Cerebellar nuclear complex (tissue), 1 donor: Measurements from ENCODE around the gene AHRR.

Experiments
- DNase-seq, 2 experiments: peaks; one replicate each; lab custom pipeline; 2025; lab: John Stamatoyannopoulos, UW

Gene AHRR

DNA sequence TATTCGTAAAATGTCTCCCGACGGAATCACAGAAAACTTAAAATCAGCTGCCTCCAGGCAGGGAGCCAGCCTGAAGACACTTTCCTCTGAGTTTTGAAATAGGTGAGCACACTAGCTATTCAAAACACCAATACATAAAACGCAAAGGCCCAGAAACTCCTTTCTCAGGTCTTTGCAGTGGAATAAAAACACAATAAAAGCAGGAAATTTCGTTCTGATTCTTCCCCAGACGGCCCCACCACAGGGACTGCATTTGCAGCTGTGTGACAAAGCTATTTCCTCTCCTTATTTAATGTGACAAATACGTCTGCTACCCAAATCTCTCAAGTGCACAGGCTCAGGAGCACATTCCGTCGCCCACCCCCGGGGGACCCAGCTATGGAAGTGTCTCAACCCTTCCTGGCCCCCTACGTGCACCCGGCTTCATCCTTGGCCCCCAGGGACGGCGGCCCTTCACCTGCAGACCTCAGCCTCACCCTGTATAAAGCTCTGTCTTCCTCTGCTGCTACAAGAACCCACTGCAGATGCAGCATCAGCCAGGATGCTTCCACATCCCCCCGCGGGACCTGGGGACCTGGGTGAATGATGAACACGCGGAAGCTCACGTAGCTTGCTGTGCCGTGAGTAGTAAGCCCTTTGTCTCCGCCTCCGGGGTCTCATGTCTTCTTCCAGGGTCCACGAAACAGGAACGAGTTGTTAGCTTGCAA, 24.9 kb downstream of the AHRR start:
- DNase-seq, result no peak

DNA sequence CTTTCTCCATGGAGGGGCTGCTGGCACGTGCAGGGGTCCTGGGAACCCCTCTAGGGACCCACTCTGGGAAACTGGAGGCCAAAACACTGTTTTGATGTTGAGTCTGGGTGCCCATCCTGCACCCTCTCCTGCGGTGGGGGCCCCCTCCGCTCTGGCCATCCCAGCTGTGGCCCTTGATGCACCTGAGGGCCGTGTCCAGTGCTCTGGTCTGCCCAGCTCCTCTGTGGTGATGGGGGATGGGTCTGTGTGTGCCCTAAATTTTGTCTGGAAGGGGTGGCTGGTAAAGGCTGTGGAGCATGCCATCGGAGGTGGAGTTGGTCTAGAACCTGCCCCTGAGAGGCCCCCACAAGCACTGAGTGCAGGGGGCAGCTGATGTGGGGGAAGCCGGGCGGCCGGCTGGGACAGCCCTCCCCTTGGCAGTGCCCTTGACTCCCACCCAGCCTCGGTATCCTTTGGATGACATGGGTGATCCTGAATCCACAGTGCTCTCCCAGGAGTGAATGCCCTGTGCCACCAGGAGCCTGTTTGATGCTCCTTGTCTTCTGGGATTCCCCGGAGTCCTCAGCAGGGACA, 26.3 kb downstream of the AHRR start:
- no peak for DNase-seq

DNA sequence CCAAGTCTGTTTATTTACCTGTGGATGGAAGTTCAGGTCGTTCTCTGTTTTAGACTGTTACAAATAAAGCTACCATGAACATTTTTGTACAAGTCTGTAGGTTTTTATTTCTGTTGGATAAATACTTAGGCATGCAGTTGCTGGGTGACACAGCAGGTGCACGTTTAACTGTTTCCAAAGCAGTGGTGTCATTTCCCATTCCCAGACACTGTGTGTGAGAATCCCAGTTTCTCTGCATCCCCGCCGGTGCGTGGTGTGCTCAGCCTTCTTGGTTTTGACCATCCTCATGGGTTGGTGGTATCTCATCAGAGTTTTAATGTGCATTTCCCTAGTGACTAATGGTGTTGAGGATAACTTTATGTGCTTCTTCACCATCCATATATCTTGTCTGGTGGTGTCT, 27.2 kb downstream of the AHRR start:
- DNase-seq, result no peak

DNA sequence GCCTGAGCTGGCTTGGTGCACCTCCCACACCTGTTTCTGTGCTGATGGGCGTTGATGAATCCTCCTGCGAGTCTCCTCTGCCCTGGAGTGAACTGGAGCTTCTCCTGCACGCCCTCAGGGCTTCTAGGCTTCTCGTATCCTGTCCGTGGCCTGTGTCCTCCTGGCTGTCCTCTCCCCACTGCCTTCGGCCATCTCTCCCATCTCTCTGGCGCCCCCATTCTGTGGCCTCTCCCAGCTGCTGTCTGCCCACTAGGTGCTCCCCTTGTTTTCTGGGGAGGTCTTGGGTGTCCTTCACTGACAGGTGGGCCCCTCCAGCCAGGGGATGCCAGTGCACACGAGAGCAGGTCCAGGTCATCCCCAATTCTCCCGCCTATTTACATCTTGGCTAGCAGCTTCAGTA, 28.8 kb downstream of the AHRR start:
- no peak for DNase-seq

DNA sequence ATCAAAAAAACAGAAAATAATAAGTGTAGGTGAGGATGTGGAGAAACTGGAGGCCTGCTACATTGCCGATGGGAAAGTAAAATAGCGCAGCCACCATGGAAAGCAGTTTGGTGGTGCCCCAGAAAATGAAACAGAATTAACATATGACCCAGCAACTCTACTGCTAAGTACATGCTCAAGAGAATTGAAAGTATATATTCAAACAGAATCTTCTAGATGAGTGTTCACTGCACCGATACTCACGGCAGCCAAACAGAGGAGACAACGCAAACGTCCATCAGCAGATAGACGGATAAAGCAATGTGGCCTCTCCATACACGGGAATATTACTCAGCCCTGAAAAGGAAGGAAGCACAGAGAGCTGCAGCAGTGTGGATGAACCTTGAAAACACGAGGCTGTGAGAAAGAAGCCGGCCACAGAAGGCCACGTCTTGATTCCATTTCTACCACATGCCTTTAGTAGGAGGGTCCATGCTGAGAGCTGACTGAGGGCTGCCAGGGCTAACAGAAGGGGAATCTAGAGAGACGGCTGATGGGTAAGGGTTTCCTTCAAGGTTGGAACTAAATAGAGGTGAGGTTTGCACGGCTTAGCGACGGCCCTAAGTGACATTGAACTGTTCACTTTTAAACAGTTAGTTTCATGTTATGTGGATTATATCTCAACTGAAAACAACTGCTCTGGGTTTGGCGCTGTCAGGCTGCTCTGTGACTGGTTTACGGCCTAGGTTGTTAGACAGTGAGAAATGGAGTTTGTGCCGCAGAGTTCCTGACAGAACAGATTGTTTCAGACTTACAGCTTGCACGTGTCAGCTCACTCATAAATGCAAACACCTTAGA, 29.8 kb downstream of the AHRR start:
- DNase-seq, result no peak

DNA sequence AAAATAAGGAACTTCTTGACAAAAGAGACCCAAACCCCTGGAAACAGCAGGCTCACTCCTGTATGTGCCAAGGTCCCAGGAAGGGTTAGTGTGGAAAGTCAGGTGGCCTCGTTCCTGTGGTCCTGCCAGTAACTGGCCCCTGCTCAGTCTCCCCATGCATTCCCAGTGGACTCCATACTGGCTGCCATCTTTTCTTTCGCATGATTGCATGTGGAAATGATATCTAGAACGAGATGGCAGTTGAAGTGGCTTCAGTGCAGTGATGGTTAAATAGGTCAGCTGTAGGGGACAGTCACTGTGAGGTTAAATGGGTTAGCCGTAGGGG, 30.4 kb downstream of the AHRR start:
- DNase-seq, result no peak

DNA sequence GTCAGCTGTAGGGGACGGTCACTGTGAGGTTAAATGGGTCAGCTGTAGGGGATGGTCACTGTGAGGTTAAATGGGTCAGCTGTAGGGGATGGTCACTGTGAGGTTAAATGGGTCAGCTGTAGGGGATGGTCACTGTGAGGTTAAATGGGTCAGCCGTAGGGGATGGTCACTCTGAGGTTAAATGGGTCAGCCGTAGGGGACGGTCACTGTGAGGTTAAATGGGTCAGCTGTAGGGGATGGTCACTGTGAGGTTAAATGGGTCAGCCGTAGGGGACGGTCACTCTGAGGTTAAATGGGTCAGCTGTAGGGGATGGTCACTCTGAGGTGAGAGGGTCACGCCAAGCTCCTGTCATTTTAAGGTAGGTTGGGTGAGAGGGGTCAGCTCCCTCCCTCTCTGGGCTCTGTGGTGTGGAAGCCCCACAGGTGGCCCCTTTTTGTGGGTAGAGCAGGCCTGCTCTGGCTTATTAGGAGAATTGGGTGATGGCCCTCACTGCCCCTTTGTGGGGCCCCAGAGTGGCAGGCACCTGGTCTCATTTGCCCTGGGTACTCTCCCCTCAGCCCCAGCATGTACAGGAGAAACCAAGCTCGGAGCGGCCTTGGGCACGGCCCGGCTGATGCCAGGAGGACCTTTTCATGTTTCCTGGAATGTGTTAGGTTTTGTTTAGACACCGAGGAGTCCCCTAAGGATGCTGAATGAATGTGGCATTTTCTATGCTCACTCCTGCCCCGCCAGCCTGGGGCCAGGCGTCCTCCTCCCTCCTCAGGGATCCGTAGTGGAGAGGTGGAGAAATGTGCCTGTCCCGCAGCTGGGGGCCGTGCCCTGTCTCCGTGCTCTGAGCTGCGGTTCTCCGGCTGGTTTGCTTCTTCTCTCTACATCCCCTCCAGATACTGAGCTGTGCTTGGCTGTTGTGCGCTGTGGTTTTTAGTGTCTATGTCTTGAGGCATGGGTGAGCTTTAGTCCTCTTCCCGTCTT, 31.4 kb downstream of the AHRR start:
- no peak for DNase-seq

DNA sequence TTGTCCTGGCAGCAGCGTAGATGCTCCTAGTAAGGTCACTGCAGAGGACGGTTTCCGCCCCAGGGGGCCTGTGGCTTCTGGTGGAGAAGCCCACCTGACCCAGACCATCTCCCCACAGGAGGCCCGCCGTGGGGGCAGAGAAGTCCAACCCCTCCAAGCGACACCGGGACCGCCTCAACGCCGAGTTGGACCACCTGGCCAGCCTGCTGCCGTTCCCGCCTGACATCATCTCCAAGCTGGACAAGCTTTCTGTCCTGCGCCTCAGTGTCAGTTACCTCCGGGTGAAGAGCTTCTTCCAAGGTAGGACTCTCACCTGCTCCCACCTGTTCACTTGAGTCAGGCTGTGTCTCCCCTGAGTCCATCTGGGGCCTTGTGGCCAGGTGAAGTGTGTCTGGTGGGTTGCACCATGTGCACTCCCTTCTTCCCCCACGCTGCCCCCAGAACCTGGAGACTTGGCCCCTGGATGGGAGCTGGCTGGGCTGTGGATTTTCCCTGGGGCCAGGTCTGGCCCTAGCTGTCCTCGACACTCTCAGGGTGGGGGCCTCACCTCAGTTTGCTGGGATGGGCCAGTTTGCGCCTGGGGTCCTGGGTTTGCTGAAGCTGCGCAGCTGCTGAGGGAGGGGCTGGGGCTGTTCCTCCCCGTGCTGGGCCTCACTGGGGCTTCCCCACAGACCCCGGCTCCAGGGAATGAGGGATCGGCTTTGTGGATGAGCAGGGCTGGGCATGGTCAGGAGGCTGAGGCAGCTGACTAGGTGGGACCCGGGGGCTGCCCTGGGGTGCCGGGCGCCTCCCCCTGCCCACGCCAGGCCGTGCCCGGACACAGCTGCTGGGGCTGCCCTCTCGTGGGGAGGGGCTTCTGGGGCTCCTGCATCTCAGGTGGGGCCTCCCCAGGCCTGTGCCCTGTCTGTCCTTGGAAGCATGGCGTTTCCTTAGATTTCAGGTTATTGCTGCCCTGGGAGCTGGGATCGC, 32.4 kb downstream of the AHRR start:
- DNase-seq, result no peak

DNA sequence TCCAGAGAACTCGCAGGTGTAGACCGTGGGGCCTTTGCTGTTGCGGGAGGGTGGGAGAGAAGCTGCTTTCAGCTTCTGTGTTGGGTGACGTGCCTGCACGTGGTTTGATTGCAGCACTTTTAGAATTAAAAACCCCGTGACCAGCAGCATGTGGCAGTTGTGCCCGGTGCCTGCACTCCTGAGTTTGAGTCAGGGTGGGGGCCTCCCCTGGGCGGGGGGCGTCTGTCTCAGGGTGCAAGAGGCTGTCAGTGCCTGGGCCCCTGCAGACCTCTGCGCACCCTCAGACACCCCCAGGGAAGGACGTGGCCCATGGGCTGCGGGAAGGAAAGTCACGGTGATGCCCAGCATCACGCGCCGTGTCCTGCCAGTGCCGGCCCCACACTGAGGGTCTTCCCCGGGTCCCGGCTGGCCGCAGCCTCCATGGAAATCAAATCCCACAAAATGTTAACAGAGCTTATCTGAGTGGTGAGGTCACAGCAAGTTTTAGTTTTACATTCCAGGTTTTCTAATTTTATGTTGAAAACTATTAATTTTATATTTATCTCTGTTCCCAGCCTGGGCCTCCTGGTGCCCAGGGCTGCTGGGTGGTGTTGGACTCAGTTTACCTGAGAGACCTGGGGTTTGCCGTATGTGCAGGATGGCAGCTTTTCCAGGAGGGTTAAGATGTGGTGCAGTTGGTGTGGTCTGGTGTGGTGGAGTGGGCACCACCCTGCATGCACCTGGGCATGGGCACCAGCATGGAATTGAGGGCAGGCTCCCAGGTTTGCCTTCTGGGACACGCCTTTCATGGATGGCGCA, 33.3 kb downstream of the AHRR start:
- DNase-seq, result no peak

DNA sequence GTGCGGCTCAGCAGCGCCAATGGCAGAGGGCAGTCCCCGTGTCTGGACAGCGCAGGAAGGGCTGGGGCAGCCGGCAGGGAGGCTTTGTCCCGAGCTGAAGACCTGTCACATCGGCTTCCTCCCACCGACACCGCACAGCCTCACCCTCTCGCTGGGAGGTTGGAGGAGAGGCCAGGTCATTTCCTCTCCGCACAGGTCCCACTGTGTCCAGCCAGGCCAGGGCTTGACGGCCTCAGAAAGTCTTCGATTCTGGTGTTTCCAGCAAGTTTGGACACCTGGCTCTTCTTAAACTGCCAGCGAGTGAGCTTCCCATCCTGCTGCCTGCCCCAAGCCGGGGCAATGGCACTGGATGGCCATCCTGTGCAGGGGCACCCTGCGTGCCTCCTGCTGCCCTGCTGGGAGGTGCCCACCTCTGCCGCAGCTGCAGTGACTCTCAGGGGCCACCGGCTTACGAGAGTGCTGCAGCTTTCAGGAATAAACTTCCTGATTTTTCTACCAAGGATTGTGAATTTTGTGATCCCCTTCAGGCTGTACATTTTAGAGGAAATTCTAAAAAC, 33.9 kb downstream of the AHRR start:
- DNase-seq, result no peak

DNA sequence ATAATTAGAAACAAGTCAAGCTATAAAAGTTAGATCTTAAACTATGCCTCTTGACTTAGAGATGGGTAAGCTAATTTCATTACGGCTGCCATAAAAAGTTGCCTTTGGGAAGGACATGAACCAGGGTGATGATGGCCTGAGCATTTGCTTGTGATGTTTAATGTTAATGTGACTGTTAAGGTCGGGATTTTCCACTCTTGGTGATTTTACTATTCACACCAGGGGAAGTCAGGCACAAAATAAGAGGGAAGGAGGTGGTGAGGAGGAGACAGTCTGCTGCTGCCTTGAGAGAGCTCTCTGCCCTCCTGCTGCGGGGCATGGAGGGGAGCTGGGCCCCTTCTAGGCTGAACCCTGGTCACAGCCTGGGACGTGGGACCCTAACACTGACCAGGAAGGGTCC, 34.4 kb downstream of the AHRR start:
- no peak for DNase-seq

DNA sequence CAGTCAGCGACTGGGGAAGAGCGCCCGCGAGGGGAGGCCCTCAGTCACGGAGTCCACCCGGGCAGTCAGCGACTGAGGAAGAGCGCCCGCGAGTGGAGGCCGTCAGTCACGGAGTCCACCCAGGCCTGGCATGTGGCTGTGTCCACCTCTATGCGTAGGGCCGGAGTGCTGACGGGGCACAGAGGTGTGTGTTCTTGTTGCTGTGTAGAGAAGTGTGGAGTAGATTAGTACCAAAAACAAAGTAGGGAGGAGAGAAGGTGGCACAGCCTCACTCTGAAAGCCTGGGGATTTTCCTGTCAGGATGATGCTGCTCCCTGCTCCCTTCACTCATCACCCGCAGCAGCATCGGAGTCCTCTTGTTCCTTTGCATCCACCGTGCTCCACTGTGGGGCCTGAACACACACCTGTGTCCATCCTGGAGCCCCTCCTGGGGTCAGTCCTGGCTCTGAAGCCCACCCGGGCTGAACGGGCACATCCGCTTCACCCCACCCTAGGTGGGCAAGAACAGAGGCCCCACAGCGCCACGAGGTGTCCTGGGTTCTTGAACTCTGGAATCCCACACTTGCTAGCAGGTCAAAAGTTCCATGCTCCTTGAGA, 37.9 kb downstream of the AHRR start:
- DNase-seq, result no peak

DNA sequence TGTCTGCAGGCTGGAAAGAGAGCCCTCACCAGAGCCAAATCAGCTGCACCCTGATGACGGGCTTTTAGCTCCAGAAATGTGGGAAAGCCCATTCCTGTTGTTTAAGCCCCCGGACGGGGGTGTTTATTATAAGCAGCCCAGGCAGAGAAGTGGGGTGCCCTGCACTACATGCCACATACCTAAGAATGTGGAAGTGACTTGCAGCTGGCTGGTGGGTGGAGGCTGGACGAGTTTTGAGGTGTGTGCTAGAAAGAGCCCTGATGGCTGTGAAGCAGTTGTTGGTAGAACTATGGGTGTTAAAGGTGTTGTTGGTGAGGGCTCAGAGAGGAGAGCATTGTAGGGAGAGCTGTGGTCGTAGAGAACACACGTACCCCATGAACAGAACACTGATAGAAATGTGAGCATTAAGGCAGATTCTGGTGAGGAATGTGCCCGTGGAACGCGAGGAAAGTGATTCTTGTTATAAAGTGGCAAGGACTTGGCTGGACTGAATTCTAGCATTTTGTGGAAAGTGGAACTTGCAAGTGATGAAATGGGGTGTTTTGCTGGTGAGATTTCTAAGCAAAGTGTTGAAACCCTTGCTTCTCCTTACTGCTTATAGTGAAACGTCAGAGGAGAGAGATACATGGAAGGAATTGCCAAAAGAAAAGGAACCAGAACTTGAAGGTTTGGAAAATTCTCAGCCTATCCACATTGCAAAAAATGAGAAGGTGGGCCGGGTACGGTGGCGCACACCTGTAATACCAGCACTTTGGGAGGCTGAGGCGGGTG, 38.9 kb downstream of the AHRR start:
- no peak for DNase-seq

DNA sequence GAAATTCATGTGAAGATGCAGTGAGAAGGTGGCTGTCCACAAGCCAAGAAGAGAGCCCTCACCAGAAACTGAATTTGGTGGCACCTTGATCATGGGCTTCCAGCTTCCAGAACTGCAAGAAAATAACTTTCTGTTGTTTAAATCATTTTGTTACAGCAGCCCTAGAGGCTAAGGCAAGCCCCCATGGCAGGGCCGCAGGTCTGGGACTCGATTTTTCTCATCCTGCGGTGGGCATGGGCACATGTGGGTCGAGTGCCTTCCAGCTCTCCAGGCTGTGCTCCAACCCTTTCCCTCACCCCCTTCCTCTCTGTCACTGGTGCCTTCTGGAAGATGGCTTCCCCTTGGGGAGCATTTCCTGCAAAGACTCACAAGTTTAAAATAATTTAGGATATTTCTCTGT, 40.7 kb downstream of the AHRR start:
- DNase-seq, result no peak

DNA sequence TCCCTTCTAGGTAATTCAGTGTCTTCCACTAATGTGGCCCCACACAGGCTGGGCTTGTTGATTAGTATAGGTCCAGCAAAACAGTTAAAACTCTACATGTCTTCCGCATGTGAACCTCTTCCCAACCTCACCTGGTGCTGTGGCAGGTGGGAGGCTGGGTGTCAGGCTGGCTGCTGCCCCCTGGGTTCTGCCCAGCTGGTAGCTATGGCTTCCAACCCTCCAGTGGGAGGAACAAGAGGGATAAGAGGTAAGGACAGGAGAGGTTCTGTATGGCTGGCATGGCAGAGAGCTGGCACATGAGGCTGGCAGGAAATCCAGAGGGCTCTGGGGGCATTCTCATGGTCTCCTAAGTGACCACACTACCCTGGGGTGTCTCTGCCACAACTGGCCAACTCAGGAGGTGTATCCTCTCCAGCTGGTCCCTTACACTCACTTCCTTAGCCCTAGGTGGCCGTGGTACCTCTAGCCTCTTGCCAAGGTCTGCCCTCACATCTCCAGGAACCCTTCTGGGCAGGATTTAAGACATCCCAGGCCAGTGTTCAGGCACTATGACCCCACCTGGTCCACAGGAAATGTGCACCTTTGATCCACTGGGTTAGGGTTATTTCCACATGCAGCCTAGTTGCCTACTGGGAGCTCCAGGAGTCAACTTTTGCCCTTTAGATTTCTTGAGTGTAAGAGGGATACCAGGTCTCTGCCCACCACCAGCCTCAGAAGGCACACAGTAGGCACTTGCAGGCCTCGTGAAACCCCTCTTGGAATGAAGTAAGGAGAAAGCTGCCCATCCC, 41.7 kb downstream of the AHRR start:
- no peak for DNase-seq

DNA sequence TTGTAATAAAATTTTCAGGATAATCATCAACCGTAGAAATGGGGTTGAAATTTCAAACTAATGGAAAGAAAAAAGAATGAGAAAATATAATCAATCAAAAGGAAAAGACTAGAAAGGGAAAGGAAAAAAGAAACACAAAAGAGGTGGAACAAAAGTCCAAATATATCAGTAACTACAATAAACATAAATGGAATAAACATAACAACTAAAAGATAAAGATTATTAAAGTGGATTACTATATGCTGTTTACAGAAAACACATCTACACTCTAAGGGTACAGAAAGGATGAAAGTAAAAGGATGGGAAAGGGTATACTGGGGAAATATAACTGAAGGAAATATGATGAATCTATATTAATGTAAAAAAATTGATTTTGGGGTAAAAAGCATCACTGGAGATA, 43.0 kb downstream of the AHRR start:
- no peak for DNase-seq

DNA sequence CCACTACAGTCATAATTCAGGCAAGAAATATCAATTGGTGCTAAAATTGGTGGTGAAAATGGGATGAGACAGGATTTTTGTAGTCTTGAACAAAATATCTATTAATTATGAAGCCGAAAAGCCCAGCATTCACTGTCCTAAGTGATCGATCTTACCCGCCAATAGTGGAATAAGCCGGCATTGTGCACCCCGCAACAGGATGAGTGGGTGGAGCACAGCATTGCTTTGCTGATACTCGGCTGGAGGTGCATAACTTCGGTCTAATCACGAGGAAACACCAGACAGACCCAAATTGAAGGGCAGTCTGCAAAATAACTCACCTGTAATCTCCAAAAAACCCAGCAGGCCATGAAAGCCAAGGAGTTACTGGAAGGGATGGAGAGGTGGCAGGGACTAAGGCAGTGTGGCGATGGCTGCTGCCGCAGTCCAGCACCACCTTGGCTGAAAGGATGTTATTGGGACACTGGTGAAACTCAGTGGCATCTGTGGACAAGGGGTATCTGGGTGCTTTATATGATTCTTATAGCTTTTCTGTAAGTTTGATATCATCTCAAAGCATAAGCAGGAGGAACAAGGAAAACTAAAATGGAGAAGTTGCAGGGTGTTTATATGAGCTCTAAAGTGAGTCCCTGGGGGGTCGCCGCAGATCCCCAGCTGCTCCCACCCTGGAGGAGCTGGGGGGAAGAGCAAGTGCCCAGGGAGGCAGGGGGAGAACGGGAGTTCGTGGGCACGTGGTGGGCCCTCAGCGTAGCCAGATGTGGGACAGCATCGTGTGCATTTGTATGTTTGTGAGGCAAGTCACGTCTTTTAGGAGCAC, 45.2 kb downstream of the AHRR start:
- no peak for DNase-seq
